Muscle layer of colon (tissue), 2 donors: ENCODE measurements around the gene UBE2D2.
"Not testable (repeated sequence)": the region's sequence is repeated elsewhere in the genome, so short reads cannot be mapped to it uniquely, and the experiment has no call there.

Source experiments
- H3K27ac ChIP-seq: one replicate; pipeline ENCODE4 v1.7.0; 2013; ENCODE audit warnings: low read depth, mild to moderate bottlenecking, low read length, moderate library complexity
- H3K27me3 ChIP-seq, 2 donors: one replicate each; pipeline ENCODE4 v1.7.0; 2013; ENCODE audit warnings: low read length in 2 of 2, mild to moderate bottlenecking in 2 of 2; ENCODE audit not compliant: insufficient read depth in 2 of 2, control insufficient read depth in 1 of 2
- H3K36me3 ChIP-seq: one replicate; pipeline ENCODE4 v1.7.0; 2013; ENCODE audit warnings: mild to moderate bottlenecking, low read length; ENCODE audit not compliant: insufficient read depth
- H3K4me1 ChIP-seq: one replicate; pipeline ENCODE4 v1.7.0; 2013; ENCODE audit warnings: mild to moderate bottlenecking, low read length; ENCODE audit not compliant: insufficient read depth
- H3K4me3 ChIP-seq, 2 donors: one replicate each; pipeline ENCODE4 v1.7.0; 2013; ENCODE audit warnings: low read length in 2 of 2, low read depth in 1 of 2, mild to moderate bottlenecking in 1 of 2, moderate library complexity in 1 of 2
- H3K9ac ChIP-seq: one replicate; pipeline ENCODE4 v1.7.0; 2013; ENCODE audit warnings: low read length
- H3K9me3 ChIP-seq: one replicate; pipeline ENCODE4 v1.7.0; 2013; ENCODE audit warnings: mild to moderate bottlenecking, low read length
- donor health status: abdominal sarcoma.
- donor health status: Adenocarcinoma of cecum.

Gene UBE2D2

GRCh38 chr5:139593716-139594319 is 32.7 kb downstream of the UBE2D2 start:
- no peaks in the 10 kb centered on the region for H3K27me3 ChIP-seq
- peaks cover 13% of the 10 kb centered on the region for H3K4me1 ChIP-seq
- no peak overlapping the region for H3K4me3 ChIP-seq
- H3K27ac ChIP-seq, result no peak overlapping the region
- no peaks in the 10 kb centered on the region for H3K36me3 ChIP-seq
- H3K9me3 ChIP-seq, result no peaks in the 10 kb centered on the region
- no peak overlapping the region for H3K9ac ChIP-seq

- Histone ChIP-seq H3K9ac (no peak overlapping the region), H3K4me1 (peaks cover 13% of the 10 kb centered on the region), H3K36me3 (peaks cover 17% of the 10 kb centered on the region), H3K27me3 (no peaks in the 10 kb centered on the region), H3K9me3 (no peaks in the 10 kb centered on the region), H3K4me3 (no peak overlapping the region), H3K27ac (peak overlapping the region; percentile 49)
Observed at GRCh38 chr5:139597134-139597533, 36.0 kb downstream of the UBE2D2 start.

DNA sequence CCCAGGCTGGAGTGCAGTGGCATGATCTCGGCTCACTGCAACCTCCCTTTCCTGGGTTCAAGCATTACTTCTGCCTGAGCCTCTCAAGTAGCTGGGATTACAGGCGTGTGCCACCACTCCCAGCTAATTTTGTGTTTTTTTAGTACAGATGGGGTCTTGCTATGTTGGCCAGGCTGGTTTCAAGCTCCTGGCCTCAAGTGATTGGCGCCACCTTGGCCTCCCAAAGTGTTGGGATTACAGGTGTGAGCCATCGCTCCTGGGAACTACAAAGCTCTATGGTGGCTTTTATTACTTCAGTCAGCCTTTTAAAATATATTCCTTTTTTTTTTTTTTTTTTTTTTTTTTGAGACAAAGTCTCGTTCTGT is 37.4 kb downstream of the UBE2D2 start:
- H3K9ac ChIP-seq, H3K9me3 ChIP-seq: not testable (repeated sequence)

GRCh38 chr5:139600336-139600949 is 39.3 kb downstream of the UBE2D2 start:
- peaks cover 4% of the 10 kb centered on the region for H3K4me1 ChIP-seq
- H3K27ac ChIP-seq, result no peak overlapping the region
- H3K9ac ChIP-seq, result no peak overlapping the region
- no peaks in the 10 kb centered on the region for H3K9me3 ChIP-seq
- no peaks in the 10 kb centered on the region for H3K27me3 ChIP-seq
- peaks cover 29% of the 10 kb centered on the region for H3K36me3 ChIP-seq
- no peak overlapping the region for H3K4me3 ChIP-seq

More for the DNA sequence above, 37.4 kb downstream of the UBE2D2 start:
- Histone ChIP-seq H3K36me3 (peaks cover 24% of the 10 kb centered on the region), H3K4me1 (peaks cover 12% of the 10 kb centered on the region)
- not testable (repeated sequence) for H3K27me3 ChIP-seq, H3K4me3 ChIP-seq, H3K27ac ChIP-seq

- Histone ChIP-seq H3K9ac (no peak overlapping the region), H3K4me3 (no peak overlapping the region), H3K27ac (no peak overlapping the region), H3K27me3 (no peaks in the 10 kb centered on the region), H3K36me3 (peaks cover 29% of the 10 kb centered on the region), H3K4me1 (peaks cover 4% of the 10 kb centered on the region), H3K9me3 (no peaks in the 10 kb centered on the region)
Observed at GRCh38 chr5:139601429-139601828, 40.3 kb downstream of the UBE2D2 start.

- H3K36me3 ChIP-seq, result peaks cover 29% of the 10 kb centered on the region
- not testable (repeated sequence) for H3K9me3 ChIP-seq, H3K4me3 ChIP-seq, H3K27me3 ChIP-seq, H3K27ac ChIP-seq, H3K9ac ChIP-seq, H3K4me1 ChIP-seq
Observed at GRCh38 chr5:139601948-139602347, 40.8 kb downstream of the UBE2D2 start.

- no peaks in the 10 kb centered on the region for H3K9me3 ChIP-seq
- H3K9ac ChIP-seq, result no peak overlapping the region
- H3K27ac ChIP-seq, result no peak overlapping the region
- peaks cover 19% of the 10 kb centered on the region for H3K36me3 ChIP-seq
- H3K27me3 ChIP-seq, result no peaks in the 10 kb centered on the region
- no peak overlapping the region for H3K4me3 ChIP-seq
- H3K4me1 ChIP-seq, result peaks cover 4% of the 10 kb centered on the region
Observed at GRCh38 chr5:139605887-139606286, 44.7 kb downstream of the UBE2D2 start.

- Histone ChIP-seq H3K27ac (no peak overlapping the region), H3K4me3 (no peak overlapping the region), H3K9me3 (no peaks in the 10 kb centered on the region), H3K9ac (no peak overlapping the region), H3K4me1 (peaks cover 10% of the 10 kb centered on the region), H3K36me3 (no peaks in the 10 kb centered on the region), H3K27me3 (no peaks in the 10 kb centered on the region)
Observed at GRCh38 chr5:139611703-139612584, 50.8 kb downstream of the UBE2D2 start.

- Histone ChIP-seq H3K4me1 (no peaks in the 10 kb centered on the region), H3K9ac (no peak overlapping the region), H3K27me3 (no peaks in the 10 kb centered on the region), H3K4me3 (no peak overlapping the region), H3K27ac (no peak overlapping the region), H3K36me3 (peaks cover 41% of the 10 kb centered on the region), H3K9me3 (no peaks in the 10 kb centered on the region)
Observed at GRCh38 chr5:139619861-139620260, 58.7 kb downstream of the UBE2D2 start.

DNA sequence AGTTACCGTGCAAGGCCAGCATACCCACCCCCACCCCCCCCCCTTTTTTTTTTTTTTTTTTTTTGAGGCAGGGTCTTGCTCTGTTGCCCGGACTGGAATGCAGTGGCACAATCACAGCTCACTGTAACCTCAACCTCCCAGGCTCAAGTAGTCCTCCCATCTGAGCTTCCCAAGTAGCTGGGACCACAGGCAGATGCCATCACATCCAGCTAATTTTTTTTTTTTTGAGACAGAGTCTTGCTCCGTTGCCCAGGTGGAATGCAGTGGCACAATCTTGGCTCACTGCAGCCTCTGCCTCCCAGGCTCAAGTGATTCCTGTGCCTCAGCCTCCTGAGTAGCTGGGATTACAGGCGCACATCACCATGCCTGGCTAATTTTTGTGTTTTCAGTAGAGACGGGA is 64.3 kb downstream of the UBE2D2 start:
- not testable (repeated sequence) for H3K9ac ChIP-seq
- peaks cover 48% of the 10 kb centered on the region for H3K36me3 ChIP-seq

DNA sequence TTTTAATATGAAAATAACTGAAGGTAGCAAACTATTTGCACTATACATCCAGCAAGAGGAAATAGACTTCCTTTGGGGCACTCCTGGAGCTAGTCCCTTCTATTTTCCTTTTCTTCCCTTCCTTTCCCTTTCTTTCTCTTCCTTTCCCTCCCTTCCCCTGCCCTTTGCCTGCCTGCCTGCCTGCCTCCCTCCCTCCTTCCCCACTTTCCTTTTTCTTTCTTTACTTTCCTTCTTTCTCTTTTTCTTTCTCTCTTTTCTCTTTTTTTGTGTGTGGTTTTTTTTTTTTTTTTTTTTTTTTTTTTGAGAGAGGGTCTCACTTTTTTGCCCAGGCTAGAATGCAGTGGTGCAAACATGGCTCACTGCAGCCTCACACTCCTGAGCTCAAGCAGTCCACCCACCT is 69.7 kb downstream of the UBE2D2 start:
- no peak overlapping the region for H3K4me3 ChIP-seq
- no peak overlapping the region for H3K27ac ChIP-seq
- peaks cover 18% of the 10 kb centered on the region for H3K36me3 ChIP-seq
- no peaks in the 10 kb centered on the region for H3K9me3 ChIP-seq
- H3K4me1 ChIP-seq, result peaks cover 13% of the 10 kb centered on the region
- no peak overlapping the region for H3K9ac ChIP-seq
- no peaks in the 10 kb centered on the region for H3K27me3 ChIP-seq

More for the DNA sequence above, 64.3 kb downstream of the UBE2D2 start:
- H3K9me3 ChIP-seq, H3K4me1 ChIP-seq, H3K27me3 ChIP-seq, H3K27ac ChIP-seq, H3K4me3 ChIP-seq: not testable (repeated sequence)
